Lower leg skin (tissue), 3 donors: ENCODE data around the gene CSRP2.

Experiments
- POLR2A ChIP-seq, 2 donors: fragments of 450-650 bp; IDR thresholded peaks; one replicate each; pipeline ENCODE4 v1.6.1; 2016 to 2017; ENCODE audit warnings: antibody characterized with exemption in 2 of 2, mild to moderate bottlenecking in 1 of 2, moderate library complexity in 1 of 2
- TF ChIP-seq, protein P1 (sequence below), 3 donors: fragments of 450-650 bp; IDR thresholded peaks; one replicate each; pipeline ENCODE4 v1.5.1; 2016; ENCODE audit warnings: antibody characterized with exemption in 3 of 3, mild to moderate bottlenecking in 3 of 3, moderate library complexity in 2 of 3

DNA sequence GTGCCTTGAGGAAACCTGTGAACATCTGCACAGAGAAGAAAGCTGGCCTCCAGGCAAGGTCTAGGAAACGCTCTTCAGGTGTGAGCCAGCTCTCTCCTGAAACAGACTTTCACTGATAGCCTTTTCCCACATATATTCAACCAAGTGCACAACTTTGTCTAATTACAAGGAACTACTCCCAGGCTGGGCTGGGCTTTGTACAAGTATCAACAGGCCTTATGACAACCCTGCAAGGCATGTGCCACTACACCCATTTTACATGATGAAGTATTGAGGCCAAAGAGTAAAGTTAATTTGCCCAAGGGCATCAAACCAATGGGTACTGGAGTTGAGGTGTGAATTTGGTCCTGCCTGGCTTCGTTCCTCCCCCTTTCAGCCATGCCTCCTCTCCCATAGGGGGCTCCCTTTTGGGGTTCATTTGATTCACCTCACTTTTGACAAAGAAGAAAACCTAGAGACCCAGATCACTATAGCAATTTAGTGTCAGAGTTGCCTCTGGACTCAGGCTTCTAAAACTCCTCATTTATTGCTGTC lies 2.1 kb downstream of the CSRP2 start:
- no peak for TF ChIP-seq POLR2A (IDR thresholded peaks at IDR 0.05)
- TF ChIP-seq, protein P1, sequence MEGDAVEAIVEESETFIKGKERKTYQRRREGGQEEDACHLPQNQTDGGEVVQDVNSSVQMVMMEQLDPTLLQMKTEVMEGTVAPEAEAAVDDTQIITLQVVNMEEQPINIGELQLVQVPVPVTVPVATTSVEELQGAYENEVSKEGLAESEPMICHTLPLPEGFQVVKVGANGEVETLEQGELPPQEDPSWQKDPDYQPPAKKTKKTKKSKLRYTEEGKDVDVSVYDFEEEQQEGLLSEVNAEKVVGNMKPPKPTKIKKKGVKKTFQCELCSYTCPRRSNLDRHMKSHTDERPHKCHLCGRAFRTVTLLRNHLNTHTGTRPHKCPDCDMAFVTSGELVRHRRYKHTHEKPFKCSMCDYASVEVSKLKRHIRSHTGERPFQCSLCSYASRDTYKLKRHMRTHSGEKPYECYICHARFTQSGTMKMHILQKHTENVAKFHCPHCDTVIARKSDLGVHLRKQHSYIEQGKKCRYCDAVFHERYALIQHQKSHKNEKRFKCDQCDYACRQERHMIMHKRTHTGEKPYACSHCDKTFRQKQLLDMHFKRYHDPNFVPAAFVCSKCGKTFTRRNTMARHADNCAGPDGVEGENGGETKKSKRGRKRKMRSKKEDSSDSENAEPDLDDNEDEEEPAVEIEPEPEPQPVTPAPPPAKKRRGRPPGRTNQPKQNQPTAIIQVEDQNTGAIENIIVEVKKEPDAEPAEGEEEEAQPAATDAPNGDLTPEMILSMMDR (IDR thresholded peaks at IDR 0.05) = no peak
